Measurements from ENCODE around the gene SPAG9. TPM values are rescaled to one million over a fixed set of nuclear protein-coding genes. Genes with fewer than 3 reads are reported as not detected.

The SPAG9 gene
- total and polyA plus RNA-seq, 2 of the 8 experiments (the other 6 are each of a cell fraction or from before 2014, with no cell fraction given) = 9.8 to 63.8 TPM

- TF ChIP-seq CTCF (IDR thresholded peaks at IDR 0.05; ENCODE audit: control extremely low read depth in 1 of 3, insufficient read depth in 1 of 3, low read depth in 1 of 3, low read length in 3 of 3) = no peak
- no peak for TF ChIP-seq POLR2A (IDR thresholded peaks at IDR 0.05; ENCODE audit: control extremely low read depth in 1 of 2, low read depth in 2 of 2, low read length in 2 of 2)
- no peak for TF ChIP-seq MAX (IDR thresholded peaks at IDR 0.05)
- no peak for TF ChIP-seq SP2 (IDR thresholded peaks at IDR 0.05; ENCODE audit: low read length)
Observed at GRCh38 chr17:51147650-51148049, 27.0 kb upstream of the SPAG9 start (continued).

Measured in H1 (cell line).